Activated CD4-positive, alpha-beta T cell treated with anti-CD3 and anti-CD28 coated beads, Interleukin-2, amount 50 U/mL, for 16 hours (primary cell): Measurements from ENCODE around the gene FBLN2.

ENCODE experiments used
- DNase-seq: peaks from one replicate; pipeline ENCODE4 v3.0.0-alpha.2; 2020

FBLN2 gene

DNA sequence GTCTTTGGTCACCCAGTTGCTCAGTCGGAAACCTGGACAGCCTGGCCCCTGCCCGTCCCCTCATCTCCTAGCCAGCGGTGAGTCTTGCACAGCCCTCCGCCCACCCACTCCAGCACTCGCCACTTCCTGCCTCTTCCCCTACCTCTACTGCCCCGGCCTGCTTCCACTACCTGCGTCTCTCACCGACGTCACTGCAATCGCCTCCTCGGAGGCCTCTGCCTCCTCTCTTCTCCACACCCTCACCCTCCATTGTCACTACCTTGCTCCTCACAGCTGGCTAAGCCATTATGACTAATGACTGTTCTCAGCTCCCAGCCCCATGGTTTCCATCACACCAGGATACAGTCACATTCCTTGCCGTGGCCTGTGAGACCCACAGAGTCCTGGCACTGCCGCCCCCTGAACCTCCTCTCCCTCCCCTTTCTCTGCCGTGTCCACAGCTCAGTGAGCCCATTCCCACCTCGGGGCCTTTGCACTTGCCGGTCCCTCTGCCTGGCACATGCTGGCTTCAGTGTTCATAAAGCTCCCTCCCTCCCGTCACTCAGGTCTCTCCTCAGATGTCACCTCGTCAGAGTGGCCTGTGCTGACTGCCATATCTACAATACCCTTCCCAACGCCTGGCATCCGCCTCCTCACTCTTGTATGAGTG is 104.8 kb downstream of the FBLN2 start:
- no peak for DNase-seq

DNA sequence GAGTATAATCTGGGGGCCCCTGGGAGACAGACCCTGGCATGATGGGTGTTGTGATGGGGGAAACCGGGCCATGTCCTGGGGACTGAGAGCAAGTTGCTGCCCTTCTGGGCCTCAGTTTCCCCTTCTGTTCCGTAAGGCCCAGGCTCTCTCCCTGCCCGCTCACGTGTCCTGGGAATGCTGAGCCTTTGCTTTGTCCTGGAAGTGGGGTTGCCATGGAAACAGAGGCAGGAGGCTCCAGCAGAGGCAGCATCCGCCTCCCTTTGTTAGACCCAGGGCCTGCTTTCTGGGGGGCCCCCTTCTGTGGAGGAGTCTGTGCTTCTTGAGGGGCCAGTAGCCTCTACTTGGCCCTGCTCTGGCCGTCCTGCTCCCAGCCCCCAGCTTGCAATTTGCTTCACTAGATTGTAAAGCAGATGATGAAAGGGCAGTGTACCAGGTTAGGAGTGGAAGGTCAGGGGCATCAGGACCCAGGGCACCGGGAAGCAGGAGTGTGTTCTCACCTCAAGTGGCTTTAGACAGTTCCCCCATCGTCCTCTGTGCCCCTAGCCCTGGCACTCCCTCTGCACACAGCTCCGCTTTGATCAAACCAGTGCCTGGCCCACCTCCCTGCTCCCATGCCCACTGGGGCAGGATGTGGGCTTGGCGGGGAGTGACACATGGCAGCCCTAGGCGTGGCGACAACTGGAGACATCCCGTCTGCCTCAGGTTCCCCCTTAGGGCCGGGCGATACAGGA is 105.6 kb downstream of the FBLN2 start:
- no peak for DNase-seq

DNA sequence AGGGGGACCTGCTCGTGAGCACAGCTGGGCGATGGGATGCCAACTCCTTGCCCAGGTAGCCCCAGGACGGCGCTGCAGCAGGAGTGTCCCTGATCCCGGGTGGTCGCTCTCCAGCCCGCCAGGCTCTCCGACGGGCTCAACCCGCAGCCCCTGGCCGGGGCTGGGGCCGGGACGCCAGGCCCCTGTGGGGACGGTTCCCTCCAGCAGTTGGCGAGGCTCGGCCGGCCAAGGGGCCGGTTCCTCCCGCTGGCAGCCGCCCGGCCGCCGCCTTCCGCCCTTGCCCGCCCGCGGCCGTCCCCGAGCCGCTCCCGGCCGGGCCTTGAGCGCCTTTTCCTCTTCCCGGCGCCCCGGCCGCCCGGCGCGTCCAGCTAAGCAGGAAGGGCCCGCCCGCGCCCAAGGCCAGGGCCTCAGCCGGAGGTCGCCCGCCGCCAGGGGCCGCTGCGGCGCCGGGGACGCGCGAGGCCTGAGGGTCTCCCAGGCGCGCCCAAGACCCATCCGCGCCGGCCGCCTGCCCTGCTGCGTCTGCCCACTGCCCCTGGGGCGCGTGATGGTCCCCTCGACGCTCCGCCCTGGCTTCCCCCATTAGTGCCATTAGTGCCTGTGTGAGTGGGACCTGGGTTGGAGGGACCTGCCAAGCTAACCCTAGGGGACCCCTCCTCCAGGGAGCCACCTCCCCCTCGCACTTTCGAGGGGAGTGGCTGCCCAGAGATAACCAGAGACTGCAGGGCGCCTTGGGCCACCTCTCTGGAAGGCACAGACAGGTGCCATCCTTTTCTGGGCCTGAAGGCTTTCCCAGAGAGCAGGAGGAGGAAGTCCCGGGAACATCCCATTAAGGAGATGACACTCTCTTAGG is 106.4 kb downstream of the FBLN2 start:
- no peak for DNase-seq

DNA sequence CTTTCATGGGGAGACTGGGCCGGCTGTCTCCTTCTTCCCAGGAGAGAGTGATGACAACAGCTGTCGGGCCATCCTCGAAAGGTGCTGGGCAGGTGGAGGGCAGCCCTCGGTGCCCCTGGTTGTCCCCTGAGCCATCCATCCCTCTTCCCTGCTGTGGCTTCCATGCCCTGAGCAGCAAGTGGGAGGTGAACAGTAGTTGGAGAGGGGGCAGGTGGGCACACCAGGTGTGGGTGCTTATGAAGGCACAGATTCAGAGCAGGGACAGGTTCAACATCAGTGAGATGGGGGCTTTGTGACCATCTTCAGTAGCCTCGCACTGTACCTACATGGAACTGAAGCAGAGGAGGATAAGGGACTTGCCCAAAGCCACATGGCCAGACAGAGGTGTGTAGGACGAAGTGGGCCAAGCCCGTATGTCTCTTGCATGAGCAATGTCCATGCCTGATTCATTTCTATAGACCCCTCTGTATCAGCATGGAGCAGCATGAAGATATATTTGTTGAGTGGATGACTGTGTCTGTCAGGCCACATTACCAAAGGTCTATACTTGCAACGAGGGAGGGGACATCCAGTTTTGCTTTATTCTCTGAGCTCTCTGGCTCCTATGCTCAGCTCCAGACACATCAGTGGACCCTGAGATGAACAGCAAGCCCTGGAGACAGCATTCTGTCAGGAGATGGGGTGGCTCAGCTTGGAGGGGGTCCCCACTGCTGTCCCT is 107.8 kb downstream of the FBLN2 start:
- DNase-seq: no peak

DNA sequence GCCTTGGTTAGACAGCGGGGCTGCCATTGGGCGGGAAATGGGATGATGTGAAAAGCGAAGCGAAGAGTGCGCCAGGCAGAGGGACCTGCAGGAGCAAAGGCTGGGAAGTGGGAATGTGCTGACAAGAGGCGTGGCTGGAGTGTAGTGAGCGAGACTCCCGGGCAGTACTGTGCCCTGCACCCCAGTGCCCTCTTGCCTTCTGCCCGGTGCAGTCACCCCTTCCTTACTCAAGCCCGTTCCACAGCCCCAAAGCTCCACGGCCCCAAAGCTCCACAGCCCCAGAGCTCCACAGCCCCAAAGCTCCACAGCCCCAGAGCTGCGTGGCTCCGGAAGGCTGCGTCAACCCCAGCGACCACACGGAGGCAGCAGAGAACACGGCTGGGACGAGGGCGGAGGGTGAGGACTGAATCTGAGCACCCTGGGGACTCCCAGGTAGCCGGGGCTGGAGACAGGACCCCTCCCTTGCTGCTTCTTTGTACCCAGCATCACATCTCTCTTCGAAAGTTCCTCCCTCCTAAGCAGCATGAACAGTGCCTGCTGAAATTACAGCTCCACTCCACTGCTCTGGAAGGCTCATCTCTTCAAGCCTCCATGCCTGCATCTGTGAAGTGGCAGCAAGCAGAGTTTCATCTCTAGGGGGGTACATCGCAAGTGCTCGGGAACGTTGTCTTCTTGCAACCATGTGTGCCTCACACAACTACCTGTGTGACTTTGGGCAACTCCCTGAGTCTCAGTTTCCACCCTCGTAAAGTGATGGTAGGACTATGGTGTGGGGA is 108.9 kb downstream of the FBLN2 start:
- peak; percentile 55 for DNase-seq

DNA sequence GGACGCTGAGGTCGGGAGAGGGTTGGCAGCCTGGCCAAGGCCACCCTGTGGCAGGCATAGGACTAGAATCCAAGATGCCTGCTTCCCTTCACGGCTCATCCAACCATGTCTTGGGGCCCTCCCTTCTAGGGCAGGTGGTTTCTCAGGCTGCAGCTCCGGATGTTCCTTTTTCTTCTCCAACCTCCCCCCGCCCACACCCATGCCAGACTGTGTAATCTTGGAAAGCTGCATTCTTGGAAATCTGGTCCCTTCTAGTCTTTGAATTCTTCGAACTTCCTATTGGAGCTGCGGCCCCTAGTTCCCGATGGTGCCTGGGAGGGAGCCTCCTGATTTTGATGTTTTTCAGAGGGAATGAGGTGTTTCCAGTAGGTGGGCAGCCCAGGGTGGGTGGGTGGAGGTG is 109.8 kb downstream of the FBLN2 start:
- DNase-seq: no peak

DNA sequence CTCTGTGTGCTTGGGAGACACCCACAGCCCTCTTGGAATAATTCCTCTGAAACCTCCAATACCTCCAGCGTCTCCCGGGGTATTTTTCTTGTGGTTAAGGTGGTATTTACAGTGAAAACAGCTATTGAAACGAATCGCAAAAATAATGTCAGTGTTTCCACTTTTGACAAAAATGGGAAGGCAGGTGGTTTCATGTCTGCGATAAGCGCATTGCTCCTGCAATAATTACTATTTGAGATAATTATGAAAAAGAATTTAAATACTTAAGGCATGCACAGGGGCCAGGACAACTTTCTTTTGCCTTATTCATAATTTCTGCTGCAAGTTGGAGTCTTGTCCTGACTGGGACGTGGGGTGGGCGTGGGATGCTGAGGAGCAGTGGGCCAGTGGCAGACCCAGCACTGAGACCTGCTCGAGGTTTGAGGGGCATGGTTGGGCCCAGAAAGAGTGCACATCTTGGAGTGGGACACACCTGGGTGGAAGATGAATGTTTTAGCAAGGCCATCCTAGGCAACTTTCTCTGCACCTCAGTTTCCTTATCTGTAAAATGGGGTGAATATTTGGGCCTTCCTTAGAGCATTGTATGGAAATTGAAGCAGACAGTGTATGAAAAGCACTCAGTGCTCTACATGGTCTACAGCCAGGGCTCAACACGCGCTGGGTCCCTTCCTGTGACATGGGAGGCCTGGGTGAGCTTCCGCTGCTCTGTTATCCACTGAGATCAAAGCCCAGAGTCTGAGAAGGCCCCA is 110.5 kb downstream of the FBLN2 start:
- DNase-seq: no peak

DNA sequence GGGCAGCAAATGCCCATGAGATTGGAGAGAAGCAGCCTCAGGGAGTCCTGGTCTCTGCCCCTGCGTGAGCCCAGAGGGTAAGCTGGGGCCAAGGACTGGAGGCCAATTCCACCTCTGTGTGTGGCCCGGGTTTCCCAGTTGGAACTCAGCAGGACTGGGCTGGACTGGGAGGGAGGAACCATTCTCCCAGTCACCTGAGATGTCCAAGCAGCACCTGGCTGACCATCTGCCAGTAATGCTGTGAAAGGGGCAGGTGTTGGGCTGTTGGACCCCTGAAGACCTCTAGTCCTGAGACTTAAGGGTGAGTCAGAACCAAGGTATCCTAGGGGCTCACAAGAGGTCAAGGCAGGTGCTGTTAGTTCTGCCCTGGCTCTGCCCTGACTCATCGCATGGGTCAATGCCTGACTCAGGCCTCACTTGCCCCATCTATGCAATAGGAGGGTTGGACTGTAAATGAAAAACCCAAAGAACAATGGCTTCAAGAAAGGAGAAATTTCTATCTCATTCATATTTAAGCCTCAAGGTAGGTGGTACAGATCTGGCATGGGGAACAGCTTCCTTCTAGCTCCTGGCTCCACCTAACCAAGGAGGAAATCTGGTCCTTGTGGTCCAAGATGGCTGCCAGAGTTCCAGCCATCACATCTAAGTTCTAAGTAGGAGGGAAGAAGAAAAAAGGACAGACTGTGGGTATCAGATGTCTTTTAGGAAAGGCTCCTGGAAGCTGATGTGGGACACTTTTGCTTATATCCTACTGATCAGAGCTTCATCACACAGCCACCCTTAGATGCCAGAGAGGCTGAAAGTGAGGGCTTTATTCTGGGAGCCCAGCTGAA is 111.3 kb downstream of the FBLN2 start:
- DNase-seq: no peak

DNA sequence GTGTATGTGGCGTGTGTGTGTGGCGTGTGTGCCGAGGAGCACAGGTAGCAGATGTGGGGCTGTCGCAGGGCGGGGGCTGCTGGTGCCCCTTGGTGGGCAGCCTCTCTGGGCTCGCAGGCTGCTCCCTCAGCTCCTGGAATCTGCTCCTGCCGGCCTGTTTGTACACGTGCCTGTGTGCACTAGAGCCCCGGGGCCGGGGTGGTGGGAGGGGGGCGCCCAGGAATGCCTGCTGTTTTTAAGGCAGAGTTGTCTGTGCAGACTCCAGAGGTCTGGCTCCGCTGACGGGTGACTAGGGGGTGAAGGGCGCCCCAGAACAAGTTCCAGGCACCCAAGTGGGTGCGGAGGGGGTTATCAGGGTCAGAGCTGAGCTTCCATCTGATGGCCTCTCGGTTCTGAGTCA is 112.2 kb downstream of the FBLN2 start:
- no peak for DNase-seq

DNA sequence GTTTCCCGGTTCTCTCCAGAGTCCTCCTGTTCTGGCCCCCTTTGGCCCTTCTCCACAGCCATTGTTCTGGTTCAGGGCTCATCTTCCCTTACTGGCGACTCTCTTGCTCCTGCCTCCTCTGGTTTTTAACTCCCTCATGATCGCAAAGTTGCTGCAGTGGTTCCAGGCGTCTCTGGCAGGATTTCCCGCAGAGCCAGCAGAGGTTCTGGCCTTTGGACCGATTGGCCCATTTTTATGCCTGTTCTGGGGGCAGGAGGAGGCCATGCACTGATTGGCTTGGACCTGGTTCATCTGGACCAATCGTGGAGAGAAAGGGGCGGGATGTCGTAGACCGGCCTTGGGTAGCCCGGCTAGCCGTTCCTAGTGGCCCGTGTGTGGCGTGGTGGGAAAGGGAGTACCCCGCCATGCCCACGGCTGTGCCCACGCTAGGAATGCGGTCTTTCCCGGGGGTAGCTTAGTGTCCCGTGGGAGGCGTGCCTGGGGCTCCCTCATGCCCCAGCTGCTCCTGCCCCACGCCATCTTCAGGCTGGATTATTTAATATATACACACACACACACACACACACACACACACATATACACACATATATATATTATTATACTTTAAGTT is 113.4 kb downstream of the FBLN2 start:
- DNase-seq: no peak

DNA sequence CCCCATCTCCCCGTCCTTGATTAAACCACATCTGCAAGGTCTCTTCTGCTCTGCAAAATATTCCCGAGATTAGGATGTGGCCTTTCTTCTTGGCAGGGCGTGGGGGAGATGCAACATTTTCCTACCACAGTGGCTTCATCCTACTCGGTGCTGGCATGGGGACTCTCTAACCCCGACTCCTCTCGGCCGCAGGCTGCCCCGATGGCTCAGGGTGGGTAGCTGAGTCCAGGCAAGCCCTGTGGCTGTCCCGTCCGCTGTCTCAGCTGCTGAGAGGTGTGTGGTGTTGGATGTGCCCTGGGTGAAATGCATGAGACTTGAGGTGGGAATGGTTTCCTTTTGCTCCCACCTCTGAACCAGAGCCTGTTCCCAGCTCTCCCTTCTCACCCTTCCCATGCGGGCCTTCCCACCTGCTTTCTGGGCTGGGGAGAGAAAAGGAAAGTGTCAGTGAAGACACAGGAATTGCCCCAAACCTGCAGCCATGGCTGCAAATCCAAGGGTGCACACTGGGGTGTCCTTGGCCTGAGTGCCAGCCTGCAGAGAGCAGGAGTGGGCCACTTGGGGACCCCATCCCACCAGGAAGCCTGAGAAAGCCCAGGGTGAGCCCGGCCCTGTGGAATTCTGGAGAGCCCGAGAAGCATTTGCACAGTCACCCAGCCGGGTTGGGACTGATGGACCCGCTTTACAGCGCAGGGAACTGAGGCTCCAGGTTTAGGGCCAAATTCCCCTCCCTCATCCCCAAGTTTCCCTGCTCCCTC is 115.0 kb downstream of the FBLN2 start:
- no peak for DNase-seq

DNA sequence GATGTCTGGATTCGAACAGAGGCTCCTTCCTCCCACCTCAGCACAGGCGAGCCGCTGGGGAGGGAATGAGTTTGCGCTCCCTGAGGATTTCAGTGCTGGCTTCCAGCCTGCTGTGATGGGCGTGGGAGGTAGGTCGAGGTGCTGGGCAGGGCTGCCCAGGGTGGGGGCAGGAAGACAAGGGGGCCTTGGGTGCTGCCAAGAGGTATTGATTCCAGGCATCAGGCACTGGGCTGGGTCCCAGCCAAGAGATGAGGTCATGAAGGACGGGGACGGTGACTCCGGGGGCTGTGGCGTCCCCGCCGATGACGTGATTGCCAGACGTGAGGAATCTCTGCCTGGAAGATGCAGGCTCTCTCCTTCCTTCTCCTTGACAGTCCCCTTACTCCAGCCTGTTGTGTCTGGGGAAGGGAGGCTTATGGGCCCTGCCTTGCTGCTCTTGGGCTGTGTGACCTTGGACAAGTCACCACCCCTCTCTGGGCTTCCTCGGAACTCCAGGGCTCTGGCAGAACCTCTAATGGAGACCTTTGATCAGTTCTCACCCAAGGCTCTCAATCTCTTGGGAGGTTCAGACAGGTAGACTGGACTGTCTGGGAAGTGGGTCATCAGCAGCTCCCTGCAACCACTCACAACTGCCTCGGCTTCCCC is 116.8 kb downstream of the FBLN2 start:
- DNase-seq: no peak

DNA sequence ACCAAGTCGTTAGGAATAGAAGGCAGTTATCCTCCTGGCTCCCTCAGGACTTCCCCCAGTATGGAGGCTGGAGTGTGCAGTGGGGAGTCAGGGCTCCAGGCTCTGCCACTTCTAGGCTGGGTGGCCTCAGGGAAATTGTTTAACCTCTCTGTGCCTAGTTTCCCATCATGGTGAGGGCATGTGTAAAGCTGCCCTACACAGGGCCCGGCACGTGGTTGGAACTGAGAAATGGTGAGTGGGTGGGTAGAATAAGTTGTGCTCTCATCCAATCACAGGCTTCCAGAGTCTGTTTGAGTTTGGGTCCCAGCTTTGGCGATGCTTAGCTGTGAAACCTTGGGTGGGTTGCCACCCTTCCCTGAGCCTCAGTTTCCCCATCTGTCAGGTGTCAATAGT is 117.3 kb downstream of the FBLN2 start:
- no peak for DNase-seq

DNA sequence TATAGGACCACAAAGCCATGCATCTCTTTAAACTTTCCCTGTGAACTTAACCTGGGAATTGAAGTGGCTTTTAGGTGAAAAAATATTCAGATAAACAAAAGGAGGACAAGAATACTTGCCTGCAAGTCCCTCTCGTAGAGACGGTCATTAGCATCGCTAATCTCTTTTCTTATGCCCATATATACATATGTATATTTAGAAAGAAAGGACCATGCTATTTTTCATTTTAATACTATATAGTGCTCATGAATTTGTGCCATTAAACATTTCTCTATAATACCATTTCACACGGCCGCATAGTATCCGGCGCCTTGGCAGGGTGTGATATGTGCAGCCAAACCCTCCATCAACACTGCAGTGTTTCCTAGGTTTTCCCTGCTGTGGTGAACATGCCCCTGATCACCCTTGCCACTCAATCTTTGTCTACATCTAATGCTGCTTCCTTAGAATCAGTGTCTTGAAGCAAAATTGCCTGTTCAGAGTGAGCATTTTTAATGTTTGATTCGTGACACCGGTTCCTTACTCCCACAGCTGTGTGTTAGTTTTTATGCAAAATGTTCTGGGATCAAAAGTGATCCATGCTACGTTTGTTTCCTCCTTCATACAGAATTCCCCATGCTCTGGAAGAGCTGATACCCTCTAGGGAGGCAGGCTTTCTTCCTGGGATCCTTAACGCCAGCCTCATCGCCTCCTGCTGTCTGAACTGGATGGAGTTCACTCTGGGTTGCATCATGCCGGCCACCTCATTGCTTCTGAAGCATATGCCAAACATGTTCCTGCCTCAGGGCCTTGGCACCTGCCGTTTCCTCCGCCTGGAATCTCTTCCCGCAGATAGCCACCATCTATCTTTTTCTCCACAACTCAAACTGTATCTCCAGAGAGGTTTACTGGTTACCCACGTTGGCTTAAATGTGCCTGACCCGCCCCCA is 118.1 kb downstream of the FBLN2 start:
- DNase-seq: no peak

DNA sequence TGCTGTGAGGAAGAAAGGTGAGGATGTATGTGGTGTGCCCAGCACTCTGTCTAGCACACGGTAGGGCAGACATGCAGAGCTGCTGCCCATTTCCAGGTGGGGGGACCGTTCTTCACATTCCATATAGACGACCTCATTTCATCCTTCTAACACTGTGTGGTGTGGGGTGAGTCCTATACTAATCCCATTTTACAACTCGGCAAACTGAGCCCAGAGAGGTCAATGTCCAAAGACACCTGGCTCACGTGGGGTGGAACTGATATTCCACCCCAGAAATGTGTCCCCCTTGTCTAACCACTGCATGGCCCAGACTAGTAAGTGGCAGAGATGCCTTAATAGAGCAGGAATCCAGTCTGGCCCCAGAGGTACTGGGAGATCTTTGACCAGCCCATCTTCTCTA is 119.2 kb downstream of the FBLN2 start:
- DNase-seq: no peak

DNA sequence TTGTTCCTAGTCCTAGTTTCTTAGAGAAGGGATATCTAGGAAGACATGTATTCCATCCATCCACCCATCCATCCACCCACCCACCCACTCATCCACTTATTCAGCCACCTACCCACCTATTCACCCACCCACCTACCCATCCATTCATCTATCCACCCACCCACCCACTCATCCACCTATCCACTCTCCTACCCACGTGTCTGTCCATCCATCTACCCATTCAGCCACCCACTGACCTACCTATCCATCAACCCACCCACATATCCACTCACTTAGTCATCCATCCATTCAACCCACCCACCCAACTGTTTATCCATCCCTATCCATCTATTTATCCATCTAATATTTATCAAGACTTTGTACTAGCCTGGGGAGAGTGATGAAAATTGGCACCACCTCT is 120.5 kb downstream of the FBLN2 start:
- no peak for DNase-seq

DNA sequence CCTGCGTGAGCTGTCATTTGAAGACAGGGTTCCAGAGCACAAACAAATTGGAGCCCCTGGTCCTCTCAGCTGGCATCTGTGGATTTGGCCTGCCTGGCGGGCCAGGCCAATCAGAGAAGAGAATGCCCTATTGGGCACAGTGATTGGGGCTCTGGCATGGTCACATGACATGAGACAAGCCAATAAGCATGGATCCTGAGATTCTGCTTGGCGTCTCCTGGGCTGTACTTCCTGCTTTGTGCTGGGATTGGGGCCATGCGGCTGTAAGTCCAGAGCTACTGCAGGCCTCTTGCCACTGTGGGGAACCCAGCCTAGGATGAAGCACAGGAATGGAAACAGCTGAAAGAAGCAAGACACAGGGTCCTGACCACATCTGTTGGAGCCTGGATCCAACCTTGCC is 121.4 kb downstream of the FBLN2 start:
- no peak for DNase-seq
